PFSK-1 (cell line): ENCODE results near the gene OR5C1.

Experiments used
- FOXP2 ChIP-seq: optimal IDR thresholded peaks from 2 replicates; pipeline ENCODE3; 2011; ENCODE audit warnings: borderline replicate concordance, control low read depth, inconsistent platforms; ENCODE audit not compliant: insufficient read depth; ENCODE audit errors: extremely low read length, extremely low read depth
- POLR2AphosphoS5 ChIP-seq: IDR thresholded peaks from 2 replicates; pipeline ENCODE4 v1.6.1; 2012; ENCODE audit warnings: low read depth, mild to moderate bottlenecking, control low read depth, low read length, moderate library complexity
- SIN3A ChIP-seq: IDR thresholded peaks from 2 replicates; pipeline ENCODE4 v1.6.1; 2012; ENCODE audit warnings: mild to moderate bottlenecking, low read length, moderate library complexity, borderline replicate concordance; ENCODE audit not compliant: insufficient read depth
- TAF1 ChIP-seq: IDR thresholded peaks from 2 replicates; pipeline ENCODE4 v1.6.1; 2012; ENCODE audit warnings: low read length, control low read depth, borderline replicate concordance; ENCODE audit not compliant: insufficient read depth
- TF ChIP-seq, protein P1 (sequence below), 2 experiments: IDR thresholded peaks; 2 replicates each; pipeline versions ENCODE4 v1.6.1 to v1.8.0; 2011 to 2012; ENCODE audit warnings: low read depth in 2 of 2, low read length in 2 of 2, control low read depth in 1 of 2, inconsistent platforms in 1 of 2, mild to moderate bottlenecking in 1 of 2, moderate library complexity in 1 of 2; ENCODE audit not compliant: insufficient read depth in 1 of 2

The OR5C1 gene

DNA sequence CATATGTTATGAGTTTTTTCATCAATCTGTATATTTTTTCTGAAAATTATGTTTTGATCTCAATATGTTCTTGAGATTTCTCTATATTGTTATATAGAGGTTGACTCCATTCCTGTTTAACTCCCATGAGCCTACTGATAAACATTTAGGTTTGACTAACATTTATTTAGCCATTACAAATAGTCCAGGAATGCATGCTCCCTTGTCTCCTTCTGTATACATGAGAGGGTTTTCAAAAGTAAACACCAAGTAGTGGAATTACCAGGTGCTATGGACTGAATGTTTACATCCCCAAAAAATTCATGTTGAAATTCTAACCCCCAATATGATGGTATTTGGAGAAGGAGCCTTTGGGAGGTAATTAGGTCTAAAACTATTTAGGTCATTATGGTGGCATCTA lies 3.5 kb upstream of the OR5C1 start:
- TF ChIP-seq FOXP2 = no peak
- TF ChIP-seq TAF1 = no peak
- TF ChIP-seq, protein P1, sequence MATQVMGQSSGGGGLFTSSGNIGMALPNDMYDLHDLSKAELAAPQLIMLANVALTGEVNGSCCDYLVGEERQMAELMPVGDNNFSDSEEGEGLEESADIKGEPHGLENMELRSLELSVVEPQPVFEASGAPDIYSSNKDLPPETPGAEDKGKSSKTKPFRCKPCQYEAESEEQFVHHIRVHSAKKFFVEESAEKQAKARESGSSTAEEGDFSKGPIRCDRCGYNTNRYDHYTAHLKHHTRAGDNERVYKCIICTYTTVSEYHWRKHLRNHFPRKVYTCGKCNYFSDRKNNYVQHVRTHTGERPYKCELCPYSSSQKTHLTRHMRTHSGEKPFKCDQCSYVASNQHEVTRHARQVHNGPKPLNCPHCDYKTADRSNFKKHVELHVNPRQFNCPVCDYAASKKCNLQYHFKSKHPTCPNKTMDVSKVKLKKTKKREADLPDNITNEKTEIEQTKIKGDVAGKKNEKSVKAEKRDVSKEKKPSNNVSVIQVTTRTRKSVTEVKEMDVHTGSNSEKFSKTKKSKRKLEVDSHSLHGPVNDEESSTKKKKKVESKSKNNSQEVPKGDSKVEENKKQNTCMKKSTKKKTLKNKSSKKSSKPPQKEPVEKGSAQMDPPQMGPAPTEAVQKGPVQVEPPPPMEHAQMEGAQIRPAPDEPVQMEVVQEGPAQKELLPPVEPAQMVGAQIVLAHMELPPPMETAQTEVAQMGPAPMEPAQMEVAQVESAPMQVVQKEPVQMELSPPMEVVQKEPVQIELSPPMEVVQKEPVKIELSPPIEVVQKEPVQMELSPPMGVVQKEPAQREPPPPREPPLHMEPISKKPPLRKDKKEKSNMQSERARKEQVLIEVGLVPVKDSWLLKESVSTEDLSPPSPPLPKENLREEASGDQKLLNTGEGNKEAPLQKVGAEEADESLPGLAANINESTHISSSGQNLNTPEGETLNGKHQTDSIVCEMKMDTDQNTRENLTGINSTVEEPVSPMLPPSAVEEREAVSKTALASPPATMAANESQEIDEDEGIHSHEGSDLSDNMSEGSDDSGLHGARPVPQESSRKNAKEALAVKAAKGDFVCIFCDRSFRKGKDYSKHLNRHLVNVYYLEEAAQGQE (IDR thresholded peaks at IDR 0.05; ENCODE audit: insufficient read depth in 1 of 2, low read depth in 2 of 2, low read length in 2 of 2) = no peak
- TF ChIP-seq POLR2AphosphoS5 = no peak
- no peak for TF ChIP-seq SIN3A

DNA sequence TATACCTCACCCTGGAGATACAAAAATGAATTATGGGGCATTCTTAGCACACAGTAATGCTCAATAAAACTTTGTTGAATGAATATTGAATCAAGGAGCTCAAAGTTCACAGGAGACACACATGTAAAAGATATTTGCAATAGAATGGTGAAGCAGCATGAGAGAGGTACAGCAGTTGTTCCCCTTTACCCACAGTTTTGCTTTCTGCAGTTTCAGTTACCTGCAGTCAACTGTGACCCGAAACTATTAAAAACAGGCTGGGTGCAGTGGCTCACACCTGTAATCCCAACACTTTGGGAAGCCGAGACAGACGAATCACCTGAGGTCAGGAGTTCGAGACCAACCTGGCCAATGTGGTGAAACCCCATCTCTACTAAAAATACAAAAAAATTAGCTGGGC lies 2.4 kb upstream of the OR5C1 start:
- TF ChIP-seq POLR2AphosphoS5 (no peak), FOXP2 (no peak), SIN3A (no peak), TAF1 (no peak)
- TF ChIP-seq, protein P1 (IDR thresholded peaks at IDR 0.05; ENCODE audit: insufficient read depth in 1 of 2, low read depth in 2 of 2, low read length in 2 of 2) = no peak

DNA sequence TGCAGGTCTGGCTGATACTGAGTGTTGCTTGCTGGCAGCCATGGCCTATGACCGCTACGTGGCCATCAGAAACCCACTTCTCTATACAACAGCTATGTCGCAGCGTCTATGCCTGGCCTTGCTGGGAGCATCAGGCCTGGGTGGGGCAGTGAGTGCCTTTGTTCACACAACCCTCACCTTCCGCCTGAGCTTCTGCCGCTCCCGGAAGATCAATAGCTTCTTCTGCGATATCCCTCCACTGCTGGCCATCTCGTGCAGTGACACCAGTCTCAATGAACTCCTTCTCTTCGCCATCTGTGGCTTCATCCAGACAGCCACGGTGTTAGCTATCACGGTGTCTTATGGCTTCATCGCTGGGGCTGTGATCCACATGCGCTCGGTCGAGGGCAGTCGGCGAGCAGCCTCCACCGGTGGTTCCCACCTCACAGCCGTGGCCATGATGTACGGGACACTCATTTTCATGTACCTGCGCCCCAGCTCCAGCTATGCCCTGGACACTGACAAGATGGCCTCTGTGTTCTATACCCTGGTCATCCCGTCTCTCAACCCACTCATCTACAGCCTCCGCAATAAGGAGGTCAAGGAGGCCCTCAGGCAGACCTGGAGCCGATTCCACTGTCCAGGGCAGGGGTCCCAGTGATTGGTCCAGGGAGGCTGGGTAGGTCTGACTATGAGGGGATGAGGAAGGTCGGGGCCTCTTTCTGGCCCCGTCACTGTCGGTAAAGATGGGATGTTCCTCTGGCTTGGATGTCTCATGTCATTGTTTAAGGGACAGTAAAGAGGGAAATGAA lies 718 bp downstream of the OR5C1 start:
- no peak for TF ChIP-seq SIN3A
- TF ChIP-seq TAF1 = no peak
- TF ChIP-seq FOXP2 = no peak
- TF ChIP-seq POLR2AphosphoS5 = no peak
- TF ChIP-seq, protein P1 (IDR thresholded peaks at IDR 0.05; ENCODE audit: insufficient read depth in 1 of 2, low read depth in 2 of 2, low read length in 2 of 2) = no peak

DNA sequence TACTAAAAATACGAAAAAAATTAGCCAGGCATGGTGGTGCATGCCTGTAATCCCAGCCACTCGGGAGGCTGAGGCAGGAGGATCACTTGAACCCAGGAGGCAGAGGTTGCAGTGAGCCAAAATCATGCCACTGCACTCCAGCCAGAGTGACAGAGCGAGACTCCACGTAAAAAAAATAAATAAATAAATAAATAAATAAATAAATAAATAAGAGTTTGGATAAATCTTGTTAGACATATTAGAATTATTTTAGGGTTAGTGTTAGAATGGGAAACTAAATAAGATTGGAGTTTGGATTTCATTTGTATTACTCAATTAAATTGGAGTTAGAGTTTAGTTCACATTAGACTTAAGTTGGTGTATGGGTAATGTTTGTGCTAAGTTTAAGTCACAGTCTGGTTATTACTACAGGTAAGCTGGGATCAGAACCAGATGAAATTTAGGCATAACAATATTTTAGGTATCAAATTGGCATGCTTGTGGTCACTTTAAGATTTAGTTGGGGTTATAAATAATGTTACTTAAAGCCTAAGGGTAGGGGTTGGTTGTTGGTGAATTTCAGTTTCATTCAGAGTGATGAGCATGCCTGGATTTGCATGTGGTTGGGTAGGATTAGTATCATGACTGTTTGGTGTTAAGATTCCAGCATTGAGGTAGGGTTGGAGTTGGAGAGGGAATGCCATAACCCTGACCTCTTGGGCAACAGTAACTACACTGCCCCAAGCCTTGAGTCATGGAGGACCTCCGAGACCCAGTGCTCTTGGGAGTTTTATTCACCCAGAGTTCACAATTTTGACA lies 3.3 kb downstream of the OR5C1 start:
- TF ChIP-seq POLR2AphosphoS5 (no peak), TAF1 (no peak), SIN3A (no peak), FOXP2 (no peak)
- TF ChIP-seq, protein P1 (IDR thresholded peaks at IDR 0.05; ENCODE audit: insufficient read depth in 1 of 2, low read depth in 2 of 2, low read length in 2 of 2) = no peak
